ENCODE data around the gene EMCN. TPM values are rescaled to one million over a fixed set of nuclear protein-coding genes. Genes with fewer than 3 reads are reported as not detected.

Gene EMCN
- total and polyA plus RNA-seq, 10 of the 15 experiments (the other 5 are each of a cell fraction or from before 2014, with no cell fraction given) = not detected

DNA sequence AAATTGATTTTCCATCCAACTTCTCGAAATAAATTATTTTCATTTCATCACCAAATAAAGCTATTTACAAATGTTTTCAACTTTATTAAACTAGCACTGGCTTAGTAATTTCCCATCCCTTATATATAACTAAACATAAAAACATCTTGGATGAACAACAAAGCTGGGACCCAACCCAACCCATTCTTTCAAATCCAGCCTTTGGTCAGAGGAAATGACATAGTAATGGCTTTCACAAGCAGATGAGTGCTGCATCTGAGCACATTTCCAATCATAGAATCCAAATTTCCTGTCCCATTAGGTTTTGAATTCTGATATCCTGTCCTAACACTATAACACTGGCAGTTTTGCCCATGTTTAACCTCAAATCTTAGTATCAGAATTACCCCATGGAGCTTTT, 7.9 kb upstream of the EMCN start (continued):
- no peak for TF ChIP-seq ZBTB40 (IDR thresholded peaks at IDR 0.05; ENCODE audit: borderline replicate concordance)
- no peak for TF ChIP-seq MEF2B (IDR thresholded peaks at IDR 0.05; ENCODE audit: partially characterized antibody, poor library complexity, severe bottlenecking)
- no peak for TF ChIP-seq ZBTB11 (CRISPR knock-in tag; IDR thresholded peaks at IDR 0.05)
- TF ChIP-seq MYC (IDR thresholded peaks at IDR 0.05; ENCODE audit: insufficient read depth, insufficient read length, insufficient replicate concordance, low read length, severe bottlenecking) = no peak
- no peak for TF ChIP-seq CHD4 (IDR thresholded peaks at IDR 0.05)
- no peak for TF ChIP-seq SREBF2 (IDR thresholded peaks at IDR 0.05; ENCODE audit: low read length)
- no peak for TF ChIP-seq ASH2L (IDR thresholded peaks at IDR 0.05; ENCODE audit: borderline replicate concordance, low read depth)
- TF ChIP-seq NR2C2 (IDR thresholded peaks at IDR 0.05; ENCODE audit: borderline replicate concordance, control insufficient read depth, insufficient read length, low read depth) = no peak
